Activated CD4-positive, alpha-beta T cell treated with anti-CD3 and anti-CD28 coated beads for 48 hours (primary cell): Measurements from ENCODE around the gene ERMP1.

Experiments used
- DNase-seq: peaks from one replicate; pipeline ENCODE4 v3.0.0-alpha.2; 2020

ERMP1 gene

DNA sequence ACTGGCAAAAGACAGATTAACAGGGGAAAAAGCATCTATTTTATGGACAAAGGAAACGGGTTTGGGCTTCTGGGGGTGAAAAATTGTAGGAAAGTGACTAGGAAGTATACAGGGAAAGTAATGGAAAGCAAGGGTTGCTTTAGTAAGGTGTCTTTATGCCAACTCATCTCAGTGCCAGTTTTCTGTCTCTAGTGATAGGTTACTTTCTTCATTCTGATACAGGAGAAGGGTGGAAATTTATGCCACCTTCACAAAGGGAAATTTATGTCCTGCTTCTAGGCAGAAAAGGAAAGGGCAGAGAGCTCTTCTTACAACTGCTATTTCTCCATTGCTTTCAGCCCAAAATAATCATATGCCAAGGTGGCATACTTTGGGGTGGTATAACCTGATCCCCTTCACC, 20.1 kb upstream of the ERMP1 start:
- DNase-seq: no peak

DNA sequence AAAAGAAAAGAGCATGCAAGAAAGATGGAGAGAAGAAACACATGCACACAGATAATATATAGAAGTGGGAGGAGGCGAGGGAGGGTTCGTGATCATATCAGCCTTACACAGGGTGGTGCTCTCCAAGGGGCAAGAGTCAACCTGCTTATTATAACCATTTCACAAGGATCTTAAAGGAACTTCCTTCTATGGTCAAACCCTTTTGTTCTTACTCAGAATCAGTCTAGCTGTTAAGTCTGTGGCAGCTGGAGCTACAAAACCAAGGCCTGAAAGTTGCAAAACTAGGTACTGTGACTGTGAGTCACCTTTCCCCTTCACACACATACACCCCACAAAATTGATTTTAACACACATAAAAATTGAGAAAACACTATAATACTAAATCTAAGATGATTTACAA, 18.5 kb upstream of the ERMP1 start:
- peak; percentile 60 for DNase-seq

DNA sequence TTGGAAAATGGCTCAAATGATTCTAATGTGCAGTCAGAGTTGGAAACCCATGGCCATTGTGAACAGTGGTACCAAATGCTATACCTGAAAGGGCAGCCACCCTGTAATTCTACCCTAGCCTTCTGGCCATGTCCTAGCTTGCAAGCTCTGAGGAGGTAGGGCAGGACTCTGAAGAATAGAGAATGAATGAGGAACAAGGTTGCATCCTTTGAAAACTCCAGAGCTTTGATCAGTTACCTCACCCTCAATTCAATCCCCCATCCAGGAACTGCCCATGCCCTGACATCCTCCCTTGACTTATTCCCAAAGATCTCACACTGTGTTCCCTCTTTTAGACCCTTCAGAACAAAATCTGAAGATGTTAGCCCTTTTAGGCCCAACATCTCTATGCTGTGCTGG, 17.8 kb upstream of the ERMP1 start:
- DNase-seq: no peak

GRCh38 chr9:5848372-5848882, 15.5 kb upstream of the ERMP1 start:
- no peak for DNase-seq

- no peak for DNase-seq
These were observed 13.6 kb upstream of the ERMP1 start for GRCh38 chr9:5846501-5846921.

- DNase-seq: no peak
These were observed 13.2 kb upstream of the ERMP1 start for GRCh38 chr9:5846096-5846495.

- no peak for DNase-seq
These were observed 12.2 kb upstream of the ERMP1 start for GRCh38 chr9:5845157-5845531.

DNA sequence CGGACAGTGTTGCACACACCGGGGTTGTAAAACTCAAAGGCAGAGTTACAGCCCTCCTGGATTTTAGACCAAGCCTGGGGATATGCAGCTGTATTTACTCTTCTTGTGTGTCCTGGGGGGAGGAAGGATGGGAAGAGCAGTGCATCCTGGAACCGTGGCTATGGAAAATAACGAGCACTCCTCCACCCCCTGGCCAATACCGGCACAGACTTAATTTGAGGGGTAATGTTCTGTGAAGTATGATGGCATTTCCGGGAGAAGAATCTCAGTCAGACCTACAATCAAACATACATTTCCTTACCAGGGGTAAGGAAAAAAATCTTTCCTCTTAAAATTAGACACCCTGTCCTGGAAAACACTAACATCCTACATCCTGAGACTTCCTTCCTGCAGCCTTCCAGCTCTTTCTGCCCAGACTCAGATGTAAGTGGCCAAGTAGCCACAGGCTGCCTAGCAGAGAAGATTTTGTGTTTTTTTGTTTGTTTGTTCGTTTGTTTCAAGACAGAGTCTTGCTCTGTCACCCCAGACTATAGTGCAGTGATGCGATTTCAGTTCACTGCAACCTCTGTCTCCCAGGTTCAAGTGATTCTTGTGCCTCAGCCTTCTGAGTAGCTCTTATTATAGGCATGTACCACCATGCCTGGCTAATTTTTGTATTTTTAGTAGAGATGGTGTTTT, 11.0 kb upstream of the ERMP1 start:
- DNase-seq: no peak

GRCh38 chr9:5842929-5843793, 10.2 kb upstream of the ERMP1 start:
- no peak for DNase-seq

DNA sequence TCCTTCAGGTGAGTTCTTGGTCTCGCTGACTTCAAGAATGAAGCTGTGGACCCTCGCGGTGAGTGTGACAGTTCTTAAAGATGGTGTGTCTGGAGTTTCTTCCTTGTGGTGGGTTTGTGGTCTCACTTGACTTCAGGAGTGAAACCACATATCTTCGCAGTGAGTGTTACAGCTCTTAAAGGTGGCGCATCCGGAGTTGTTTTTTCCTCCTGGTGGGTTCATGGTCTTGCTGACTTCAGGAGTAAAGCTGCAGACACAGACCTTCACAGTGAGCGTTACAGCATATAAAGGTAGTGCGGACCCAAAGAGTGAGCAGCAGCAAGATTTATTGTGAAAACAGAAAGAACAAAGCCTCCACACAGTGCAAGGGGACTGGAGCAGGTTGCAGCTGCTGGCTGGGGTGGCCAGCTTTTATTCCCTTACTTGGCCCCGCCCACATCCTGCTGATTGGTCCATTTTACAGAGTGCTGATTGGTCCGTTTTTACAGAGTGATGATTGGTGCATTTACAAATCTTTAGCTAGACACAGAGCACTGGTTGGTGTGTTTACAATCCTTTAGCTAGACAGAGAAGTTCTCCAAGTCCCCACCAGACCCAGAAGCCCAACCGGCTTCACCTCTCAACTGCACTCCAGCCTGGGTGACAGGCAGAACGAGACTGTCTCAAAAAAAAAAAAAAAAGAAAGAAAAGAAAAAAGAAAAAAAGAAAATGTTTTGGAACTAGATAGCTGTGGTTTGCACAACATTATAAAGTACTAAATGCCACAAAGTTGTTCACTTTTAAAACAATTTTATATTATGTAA, 9.1 kb upstream of the ERMP1 start:
- DNase-seq: peak; percentile 74

GRCh38 chr9:5840788-5841187, 7.9 kb upstream of the ERMP1 start:
- no peak for DNase-seq

DNA sequence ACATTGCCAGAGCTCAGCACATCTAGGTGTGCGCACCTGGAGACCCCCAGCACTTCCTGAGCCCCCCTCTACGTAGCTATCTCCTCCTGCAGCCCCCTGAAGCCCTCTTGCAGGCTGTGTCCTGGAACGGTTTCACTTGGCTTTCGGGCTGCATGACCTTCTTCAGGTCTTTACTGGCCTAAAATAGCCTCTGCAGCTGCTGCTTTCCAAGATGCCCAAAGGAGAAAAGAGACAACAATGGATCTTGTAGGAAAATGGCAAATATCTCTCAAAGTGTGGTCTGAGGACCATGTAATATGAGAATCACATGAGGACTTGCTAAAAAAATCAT, 6.6 kb upstream of the ERMP1 start:
- no peak for DNase-seq

GRCh38 chr9:5838884-5839571, 6.1 kb upstream of the ERMP1 start:
- no peak for DNase-seq

GRCh38 chr9:5835808-5836207, 2.9 kb upstream of the ERMP1 start:
- DNase-seq: peak; percentile 44

- DNase-seq: no peak
These were observed 1.3 kb upstream of the ERMP1 start for GRCh38 chr9:5834214-5834613.

DNA sequence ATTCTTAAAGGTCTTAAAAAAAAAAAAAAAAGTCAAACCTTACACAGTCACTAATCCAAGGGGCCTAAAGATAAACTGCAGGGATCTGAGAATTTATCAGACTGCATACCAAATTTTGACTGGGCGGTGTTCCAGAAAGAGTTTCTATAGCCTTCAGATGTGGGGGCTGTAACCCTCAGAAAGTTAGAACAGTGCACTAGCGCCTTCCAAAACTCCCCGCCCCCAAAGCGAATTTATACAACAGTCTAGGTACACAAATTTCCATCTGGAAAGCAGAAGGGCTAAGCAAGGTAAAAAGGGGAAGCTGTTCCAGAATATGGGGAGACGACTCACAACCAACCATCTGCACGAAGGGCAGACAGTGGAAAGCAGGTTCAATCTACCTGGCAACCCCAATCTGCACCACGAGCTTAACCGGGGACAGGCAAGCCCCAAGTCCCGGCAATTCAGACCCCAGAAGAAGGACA, 813 bp downstream of the ERMP1 start:
- no peak for DNase-seq

- no peak for DNase-seq
These were observed 6.9 kb downstream of the ERMP1 start for GRCh38 chr9:5825895-5826622.

DNA sequence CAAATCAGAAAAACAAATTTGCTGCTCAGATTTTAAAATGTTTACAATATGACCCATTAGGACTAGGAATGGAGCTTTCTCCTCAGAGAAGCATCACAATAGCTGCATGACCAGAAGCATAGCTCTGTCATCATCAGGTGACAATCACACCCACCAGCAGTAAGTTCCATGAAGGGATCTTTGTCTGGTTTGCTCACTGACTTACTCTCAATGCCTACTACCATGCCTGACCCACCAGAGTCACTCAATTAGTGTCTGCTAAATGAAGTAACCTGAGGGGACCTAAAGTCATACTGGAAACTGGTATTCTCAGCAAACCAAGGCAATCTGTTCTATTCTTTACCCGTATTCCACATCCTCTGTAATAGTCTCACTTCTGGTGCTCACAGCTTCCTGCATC, 7.7 kb downstream of the ERMP1 start:
- no peak for DNase-seq

GRCh38 chr9:5820425-5820824, 12.5 kb downstream of the ERMP1 start:
- DNase-seq: no peak

GRCh38 chr9:5819174-5819573, 13.7 kb downstream of the ERMP1 start:
- no peak for DNase-seq

DNA sequence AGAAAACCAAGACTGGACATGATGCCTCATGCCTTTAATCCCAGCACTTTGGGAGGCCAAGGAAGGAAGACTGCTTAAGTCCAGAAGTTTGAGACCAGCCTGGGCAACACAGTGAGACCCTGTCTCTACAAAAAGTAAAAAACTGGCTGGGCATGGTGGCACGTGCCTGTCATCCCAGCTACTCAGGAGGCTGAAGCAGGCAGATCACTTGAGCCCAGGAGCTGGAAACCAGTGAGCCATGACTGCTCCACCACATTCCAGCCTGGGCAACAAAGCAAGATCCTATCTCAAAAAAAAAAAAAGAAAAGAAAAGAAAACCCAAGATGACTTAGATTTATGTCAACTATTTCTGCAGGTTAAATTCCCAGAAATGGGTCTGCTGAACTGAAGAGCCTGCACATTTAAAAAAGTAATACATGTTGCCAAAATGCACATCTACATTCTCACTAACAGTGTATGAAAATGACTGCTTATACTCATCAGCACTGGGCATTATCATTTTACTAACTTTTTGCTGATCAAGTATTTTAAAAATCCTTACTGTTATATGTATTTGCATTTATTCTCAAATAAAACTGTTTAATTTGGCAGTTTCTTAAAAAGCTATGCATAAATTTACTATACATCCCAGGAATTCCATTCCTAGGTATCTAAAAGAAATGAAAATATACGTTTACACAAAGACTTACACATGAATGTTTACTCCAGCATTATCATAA, 14.3 kb downstream of the ERMP1 start:
- DNase-seq: no peak
